NCI-H460 (cell line): ENCODE data around the gene SENP7. TPM values are rescaled to one million over a fixed set of nuclear protein-coding genes. Genes with fewer than 3 reads are reported as not detected.
"Not testable (repeated sequence)": the region's sequence is repeated elsewhere in the genome, so short reads cannot be mapped to it uniquely, and the experiment has no call there.

Experiments used
- DNase-seq: peaks from one replicate; pipeline ENCODE4 v3.0.0-alpha.2; 2016; ENCODE audit warnings: low read depth; ENCODE audit errors: extremely low read depth
- total RNA-seq: library from RNA; depleted of rRNA; stranded (reverse); fragments of >200 nt; shearing (Covaris generic); gene quantifications from 2 replicates; pipeline ENCODE4 v1.2.3, GENCODE V29; 2014

SENP7 gene
- total RNA-seq, 1 experiment from 2014 or later = 12.1 TPM

GRCh38 chr3:101333883-101334282 lies 179.1 kb downstream of the SENP7 start:
- no peak for DNase-seq

GRCh38 chr3:101329016-101329673 lies 183.9 kb downstream of the SENP7 start:
- no peak for DNase-seq

GRCh38 chr3:101325393-101326134 lies 187.4 kb downstream of the SENP7 start:
- no peak for DNase-seq

GRCh38 chr3:101320475-101320874 lies 192.5 kb downstream of the SENP7 start, which contains the start of gene IMPG2:
Gene IMPG2, minus strand, starts transcription at chr3:101320575. Its CDS starts 203 bp downstream, at chr3:101320372.
- DNase-seq = no peak

GRCh38 chr3:101319531-101319930 lies 193.5 kb downstream of the SENP7 start:
- no peak for DNase-seq

- no peak for DNase-seq
Observed at GRCh38 chr3:101312545-101312944, 200.5 kb downstream of the SENP7 start.

GRCh38 chr3:101311676-101312075 lies 201.3 kb downstream of the SENP7 start:
- DNase-seq = no peak

GRCh38 chr3:101310978-101311375 lies 202.0 kb downstream of the SENP7 start:
- DNase-seq = no peak

GRCh38 chr3:101308147-101308772 lies 204.8 kb downstream of the SENP7 start:
- not testable (repeated sequence) for DNase-seq

- DNase-seq = no peak
Observed at GRCh38 chr3:101303836-101304235, 209.2 kb downstream of the SENP7 start.

GRCh38 chr3:101303089-101303731 lies 209.8 kb downstream of the SENP7 start:
- DNase-seq = no peak

GRCh38 chr3:101300073-101300472 lies 212.9 kb downstream of the SENP7 start:
- DNase-seq = no peak

- no peak for DNase-seq
Observed at GRCh38 chr3:101292027-101292426, 221.0 kb downstream of the SENP7 start.

- no peak for DNase-seq
Observed at GRCh38 chr3:101288294-101288693, 224.7 kb downstream of the SENP7 start.

- no peak for DNase-seq
Observed at GRCh38 chr3:101284757-101285156, 228.3 kb downstream of the SENP7 start.

- DNase-seq = no peak
Observed at GRCh38 chr3:101281521-101282030, 231.4 kb downstream of the SENP7 start.

- DNase-seq = no peak
Observed at GRCh38 chr3:101279765-101280385, 233.1 kb downstream of the SENP7 start.

GRCh38 chr3:101279162-101279561 lies 233.8 kb downstream of the SENP7 start:
- no peak for DNase-seq

- no peak for DNase-seq
Observed at GRCh38 chr3:101278727-101279126, 234.3 kb downstream of the SENP7 start.
